Sigmoid colon (tissue), 7 donors: ENCODE measurements around the gene PHF20. TPM values are rescaled to one million over a fixed set of nuclear protein-coding genes. Genes with fewer than 3 reads are reported as not detected.
"Not testable (repeated sequence)": the region's sequence is repeated elsewhere in the genome, so short reads cannot be mapped to it uniquely, and the experiment has no call there.

Experiments
- DNase-seq: peaks from one replicate; pipeline ENCODE4 v3.0.0-alpha.2; 2019
- H3K27ac ChIP-seq, 4 donors: fragments of 200-600 bp; sonication (generic); one replicate each; pipeline ENCODE4 v1.5.1; 2016 to 2019; ENCODE audit warnings: mild to moderate bottlenecking in 1 of 4
- H3K27me3 ChIP-seq, 3 donors: fragments of 200-600 bp; sonication (generic); one replicate each; pipeline ENCODE4 v1.5.1; 2019; ENCODE audit warnings: mild to moderate bottlenecking in 1 of 3
- H3K36me3 ChIP-seq, 4 donors: fragments of 200-600 bp; sonication (generic); one replicate each; pipeline ENCODE4 v1.5.1; 2016 to 2019
- H3K4me1 ChIP-seq, 4 donors: fragments of 200-600 bp; sonication (generic); one replicate each; pipeline ENCODE4 v1.5.1; 2017 to 2019
- H3K4me3 ChIP-seq, 4 donors: fragments of 200-600 bp; sonication (generic); one replicate each; pipeline ENCODE4 v1.5.1; 2017 to 2019; ENCODE audit warnings: mild to moderate bottlenecking in 2 of 4, moderate library complexity in 1 of 4
- H3K9me3 ChIP-seq, 4 donors: fragments of 200-600 bp in 3 of 4; sonication (generic) in 3 of 4; one replicate each; pipeline versions ENCODE4 v1.5.1 to v1.6.1; 2013 to 2019
- EP300 ChIP-seq, 4 donors: sonication (generic); formaldehyde crosslinking; IDR thresholded peaks; one replicate each; pipeline ENCODE4 v1.6.1; 2017; ENCODE audit warnings: antibody characterized with exemption in 4 of 4
- POLR2A ChIP-seq, 2 donors: fragments of 450-650 bp; IDR thresholded peaks; one replicate each; pipeline ENCODE4 v1.6.1; 2016; ENCODE audit warnings: antibody characterized with exemption in 2 of 2, mild to moderate bottlenecking in 2 of 2, moderate library complexity in 2 of 2
- POLR2AphosphoS5 ChIP-seq, 4 donors: sonication (generic); formaldehyde crosslinking; IDR thresholded peaks; one replicate each; pipeline ENCODE4 v1.6.1; 2017; ENCODE audit warnings: antibody characterized with exemption in 4 of 4
- WGBS, 2 donors: extraction: QIAGEN DNeasy Blood & Tissue Kit; methylation state at CpG; one replicate each; pipeline ENCODE4 v1.1.7; 2013; 5-methylcytosine and 5-hydroxymethylcytosine counted together
- intact Hi-C: fragments of 100-400 bp; cut with DNase I; formaldehyde crosslinking; loops from one replicate; pipeline ENCODE4 v1.15.1; 2023
- polyA plus RNA-seq, 3 donors: library from polyadenylated mRNA; stranded (reverse); fragments of 200-250 nt; gene quantifications; one replicate each; pipeline ENCODE4 v1.2.3, GENCODE V29; 2013
- total RNA-seq, 4 donors: library from RNA; depleted of rRNA; stranded (reverse); fragments of >200 nt; gene quantifications; one replicate each; pipeline ENCODE4 v1.1.0, GENCODE V29; 2016
- TF ChIP-seq, protein P1 (sequence below), 4 experiments: fragments of 450-650 bp in 3 of 4; fragments of 200-600 bp in 1 of 4; IDR thresholded peaks; one replicate each; pipeline ENCODE4 v1.5.1; 2016 to 2019; ENCODE audit warnings: antibody characterized with exemption in 4 of 4, mild to moderate bottlenecking in 3 of 4, moderate library complexity in 2 of 4
- donor health status: healthy with polysubstance abuse.
- donor health status: Bipolar disorder and iron deficiency.
- donor health status: healthy.

Gene PHF20
- total and polyA plus RNA-seq, 7 donors: 10.8 to 49.7 (median 41.0) TPM

- DNase-seq: no peak
- Histone ChIP-seq H3K36me3 (peaks cover 16 to 73% (median 24%) of the 10 kb centered on the region in 4 donors), H3K9me3 (no peaks in the 10 kb centered on the region), H3K4me3 (no peak overlapping the region), H3K27ac (no peak overlapping the region), H3K4me1 (peaks cover 0 to 1% (median 0%) of the 10 kb centered on the region in 4 donors), H3K27me3 (no peaks in the 10 kb centered on the region)
- no peak for TF ChIP-seq POLR2AphosphoS5 (IDR thresholded peaks at IDR 0.05)
- TF ChIP-seq, protein P1, sequence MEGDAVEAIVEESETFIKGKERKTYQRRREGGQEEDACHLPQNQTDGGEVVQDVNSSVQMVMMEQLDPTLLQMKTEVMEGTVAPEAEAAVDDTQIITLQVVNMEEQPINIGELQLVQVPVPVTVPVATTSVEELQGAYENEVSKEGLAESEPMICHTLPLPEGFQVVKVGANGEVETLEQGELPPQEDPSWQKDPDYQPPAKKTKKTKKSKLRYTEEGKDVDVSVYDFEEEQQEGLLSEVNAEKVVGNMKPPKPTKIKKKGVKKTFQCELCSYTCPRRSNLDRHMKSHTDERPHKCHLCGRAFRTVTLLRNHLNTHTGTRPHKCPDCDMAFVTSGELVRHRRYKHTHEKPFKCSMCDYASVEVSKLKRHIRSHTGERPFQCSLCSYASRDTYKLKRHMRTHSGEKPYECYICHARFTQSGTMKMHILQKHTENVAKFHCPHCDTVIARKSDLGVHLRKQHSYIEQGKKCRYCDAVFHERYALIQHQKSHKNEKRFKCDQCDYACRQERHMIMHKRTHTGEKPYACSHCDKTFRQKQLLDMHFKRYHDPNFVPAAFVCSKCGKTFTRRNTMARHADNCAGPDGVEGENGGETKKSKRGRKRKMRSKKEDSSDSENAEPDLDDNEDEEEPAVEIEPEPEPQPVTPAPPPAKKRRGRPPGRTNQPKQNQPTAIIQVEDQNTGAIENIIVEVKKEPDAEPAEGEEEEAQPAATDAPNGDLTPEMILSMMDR (IDR thresholded peaks at IDR 0.05): no peak
- TF ChIP-seq EP300 (IDR thresholded peaks at IDR 0.05): no peak
- no peak for TF ChIP-seq POLR2A (IDR thresholded peaks at IDR 0.05)
- 71 to 92% methylated on average over 2 of the region's 2 CpGs for WGBS, 2 donors
- intact Hi-C loops: no loop called here
These were observed 170.4 kb downstream of the PHF20 start for GRCh38 chr20:35942243-35942642.

DNA sequence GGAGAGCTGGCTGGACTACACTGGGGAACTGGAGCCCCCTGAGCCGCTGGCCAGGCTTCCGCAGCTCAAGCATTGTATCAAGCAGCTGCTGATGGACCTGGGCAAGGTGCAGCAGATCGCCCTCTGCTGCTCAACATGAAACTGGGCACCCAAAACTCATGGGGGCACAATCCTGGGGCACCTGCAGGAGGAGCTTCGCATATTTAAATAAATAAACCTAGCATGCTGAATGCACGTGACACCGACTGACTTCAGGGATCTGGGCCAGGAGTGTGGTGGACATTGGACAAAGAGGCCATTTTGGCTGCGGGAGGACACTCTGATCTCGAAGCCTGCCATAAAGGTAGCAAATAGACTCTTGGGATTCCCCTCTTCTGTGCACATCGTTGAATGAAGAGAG, 175.7 kb downstream of the PHF20 start:
- H3K4me1 ChIP-seq: peaks cover 0 to 26% (median 7%) of the 10 kb centered on the region in 4 donors
- no peaks in the 10 kb centered on the region for H3K9me3 ChIP-seq
- H3K4me3 ChIP-seq: no peak overlapping the region
- peak overlapping the region in 1 of 4 donors; percentile 73 for H3K27ac ChIP-seq
- no peak for DNase-seq
- TF ChIP-seq POLR2A (IDR thresholded peaks at IDR 0.05): no peak
- TF ChIP-seq POLR2AphosphoS5 (IDR thresholded peaks at IDR 0.05): no peak
- TF ChIP-seq, protein P1 (IDR thresholded peaks at IDR 0.05): no peak
- no peak for TF ChIP-seq EP300 (IDR thresholded peaks at IDR 0.05)
- H3K36me3 ChIP-seq: peaks cover 0 to 35% (median 8%) of the 10 kb centered on the region in 4 donors
- no peaks in the 10 kb centered on the region for H3K27me3 ChIP-seq
- intact Hi-C loops: no loop called here
- 70 to 80% methylated on average over 9 of the region's 9 CpGs for WGBS, 2 donors

DNA sequence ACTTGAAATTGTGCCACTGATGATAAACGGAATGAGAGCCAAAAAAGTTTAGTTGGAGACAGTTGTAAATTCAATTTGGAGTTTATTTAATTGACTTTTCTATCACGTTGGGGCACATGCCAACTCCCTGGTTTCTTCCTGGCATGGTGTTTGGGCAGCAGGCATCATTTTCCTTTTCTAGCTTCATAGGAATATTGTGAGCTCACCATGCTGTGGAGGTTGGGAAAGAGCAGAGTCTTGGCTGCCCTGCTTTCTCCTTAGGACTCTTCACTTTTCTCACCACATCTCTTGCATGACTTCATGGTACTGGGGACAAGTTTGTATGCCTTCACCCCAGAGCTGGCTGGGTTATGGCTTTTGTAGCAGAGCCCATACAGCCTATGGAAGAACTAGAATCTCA, 176.1 kb downstream of the PHF20 start:
- Histone ChIP-seq H3K36me3 (peaks cover 0 to 33% (median 8%) of the 10 kb centered on the region in 4 donors), H3K4me3 (no peak overlapping the region), H3K27me3 (no peaks in the 10 kb centered on the region), H3K4me1 (peaks cover 0 to 30% (median 11%) of the 10 kb centered on the region in 4 donors), H3K27ac (peak overlapping the region in 1 of 4 donors; percentile 73), H3K9me3 (no peaks in the 10 kb centered on the region)
- no peak for DNase-seq
- WGBS, 2 donors: 58 to 81% methylated on average over 2 of the region's 2 CpGs
- TF ChIP-seq EP300 (IDR thresholded peaks at IDR 0.05) (no peak), POLR2A (IDR thresholded peaks at IDR 0.05) (no peak), POLR2AphosphoS5 (IDR thresholded peaks at IDR 0.05) (no peak)
- TF ChIP-seq, protein P1 (IDR thresholded peaks at IDR 0.05): no peak
- intact Hi-C loops: no loop called here

DNA sequence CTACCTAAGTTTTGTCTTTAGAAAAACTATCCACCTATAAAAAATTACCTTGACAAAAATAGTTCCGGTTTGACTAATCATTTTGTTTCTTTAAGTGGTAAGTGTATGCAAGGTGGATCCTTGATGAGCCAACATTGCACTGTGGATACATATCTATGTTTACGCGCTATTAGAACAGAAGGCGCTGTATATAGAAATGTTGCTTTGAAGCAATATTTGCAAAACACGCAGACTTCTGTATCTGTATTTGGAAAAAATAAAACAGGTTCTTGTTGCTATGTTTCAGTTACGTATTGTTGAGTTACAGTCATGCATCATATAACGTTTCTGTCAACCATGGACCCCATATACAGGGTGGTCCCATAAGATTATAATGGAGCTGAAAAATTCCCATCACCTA, 178.3 kb downstream of the PHF20 start:
- Histone ChIP-seq H3K4me1 (peaks cover 0 to 38% (median 19%) of the 10 kb centered on the region in 4 donors), H3K27me3 (no peaks in the 10 kb centered on the region), H3K9me3 (no peaks in the 10 kb centered on the region), H3K36me3 (peaks cover 0 to 15% (median 5%) of the 10 kb centered on the region in 4 donors), H3K27ac (no peak overlapping the region), H3K4me3 (no peak overlapping the region)
- intact Hi-C loops: loop anchor here (5.0 kb wide), 1 partner anchor 208 kb away; the partner anchor contains the start of gene RBM39
- TF ChIP-seq POLR2A (IDR thresholded peaks at IDR 0.05) (no peak), POLR2AphosphoS5 (IDR thresholded peaks at IDR 0.05) (no peak), EP300 (IDR thresholded peaks at IDR 0.05) (no peak)
- TF ChIP-seq, protein P1 (IDR thresholded peaks at IDR 0.05): no peak
- DNase-seq: no peak
- WGBS, 2 donors: 93 to 96% methylated on average over 7 of the region's 7 CpGs

- not testable (repeated sequence) for H3K9me3 ChIP-seq, H3K4me3 ChIP-seq, H3K27me3 ChIP-seq, DNase-seq, H3K36me3 ChIP-seq
- intact Hi-C loops: loop anchor here (5.0 kb wide), 1 partner anchor 210 kb away; the partner anchor contains the start of gene RBM39
- peak overlapping the region; percentile 97 to 98 (median 98) for H3K27ac ChIP-seq
- WGBS, 2 donors: 96% methylated on average over 14 of the region's 14 CpGs
- H3K4me1 ChIP-seq: peaks cover 0 to 48% (median 24%) of the 10 kb centered on the region in 4 donors
These were observed 180.3 kb downstream of the PHF20 start for GRCh38 chr20:35952080-35952479.
